ENCODE data around the gene UBASH3A.

The UBASH3A gene

GRCh38 chr21:42403611-42404231 is at the start of gene UBASH3A:
UBASH3A (plus strand) TSS chr21:42403902; CDS start chr21:42403946, 44 bp downstream.
- no peak for FAIRE-seq

- no peak for FAIRE-seq
Observed at GRCh38 chr21:42356046-42356445, 47.7 kb upstream of the UBASH3A start.

GRCh38 chr21:42356650-42357049 is 47.1 kb upstream of the UBASH3A start:
- no peak for FAIRE-seq

- FAIRE-seq = no peak
Observed at GRCh38 chr21:42357307-42357706, 46.4 kb upstream of the UBASH3A start.

GRCh38 chr21:42358261-42358660 is 45.4 kb upstream of the UBASH3A start:
- FAIRE-seq = no peak

- no peak for FAIRE-seq
Observed at GRCh38 chr21:42358937-42359336, 44.8 kb upstream of the UBASH3A start.

- FAIRE-seq = no peak
Observed at GRCh38 chr21:42360317-42360716, 43.4 kb upstream of the UBASH3A start.

GRCh38 chr21:42361286-42361685 is 42.4 kb upstream of the UBASH3A start:
- FAIRE-seq = no peak

- FAIRE-seq = no peak
Observed at GRCh38 chr21:42362198-42362597, 41.5 kb upstream of the UBASH3A start.

GRCh38 chr21:42362700-42363099 is 41.0 kb upstream of the UBASH3A start:
- FAIRE-seq = no peak

GRCh38 chr21:42363312-42363711 is 40.4 kb upstream of the UBASH3A start:
- no peak for FAIRE-seq

- no peak for FAIRE-seq
Observed at GRCh38 chr21:42364304-42364865, 39.3 kb upstream of the UBASH3A start.

- no peak for FAIRE-seq
Observed at GRCh38 chr21:42365770-42366169, 37.9 kb upstream of the UBASH3A start.

GRCh38 chr21:42366292-42367010 is 37.3 kb upstream of the UBASH3A start, which contains the start of gene TFF1:
TFF1 (minus strand) TSS chr21:42366535; CDS start chr21:42366495, 40 bp downstream.
- no peak for FAIRE-seq

- FAIRE-seq = no peak
Observed at GRCh38 chr21:42367367-42368165, 36.1 kb upstream of the UBASH3A start.

GRCh38 chr21:42369821-42370220 is 33.9 kb upstream of the UBASH3A start:
- FAIRE-seq = no peak

- FAIRE-seq = no peak
Observed at GRCh38 chr21:42370894-42371654, 32.6 kb upstream of the UBASH3A start.

GRCh38 chr21:42373196-42373907 is 30.4 kb upstream of the UBASH3A start:
- no peak for FAIRE-seq

- FAIRE-seq = no peak
Observed at GRCh38 chr21:42373908-42374455, 29.7 kb upstream of the UBASH3A start.

GRCh38 chr21:42374457-42374856 is 29.2 kb upstream of the UBASH3A start:
- no peak for FAIRE-seq

GRCh38 chr21:42374864-42375499 is 28.7 kb upstream of the UBASH3A start:
- no peak for FAIRE-seq
